ENCODE results near the gene CHRNA4. TPM values are rescaled to one million over a fixed set of nuclear protein-coding genes. Genes with fewer than 3 reads are reported as not detected.

Gene CHRNA4
- total and polyA plus RNA-seq, 2 of the 4 experiments (the other 2 are of a cell fraction), result not detected

- DNase-seq (no peak), ATAC-seq (ENCODE audit: low read depth) (no peak)
- H4K5ac ChIP-seq (ENCODE audit: low read depth, low read length), result no peak overlapping the region
- in situ Hi-C loops (cut with MboI; ENCODE audit: low sequenced_read_pairs) (no loop called here), dilution Hi-C loops (cut with HindIII; ENCODE audit: low sequenced_read_pairs, unreplicated experiment) (no loop called here), intact Hi-C loops (cut with micrococcal nuclease) (no loop called here)
- no peak overlapping the region for H2BK120ac ChIP-seq (ENCODE audit: low read depth, low read length)
- no peak overlapping the region for H3K18ac ChIP-seq (ENCODE audit: low read depth, low read length)
- H2BK15ac ChIP-seq (ENCODE audit: low read depth, low read length), result no peak overlapping the region
- no peak overlapping the region for H3K27ac ChIP-seq (ENCODE audit: insufficient read depth, low read length)
- no peak overlapping the region for H3K14ac ChIP-seq (replicated peaks; ENCODE audit: low read depth, low read length)
- H3K9me3 ChIP-seq (ENCODE audit: control insufficient read depth, insufficient read depth, low read length), result no peaks in the 10 kb centered on the region
- H3K4me3 ChIP-seq (ENCODE audit: insufficient read depth, low read depth, low read length), result no peak overlapping the region
- no peak overlapping the region for H2BK20ac ChIP-seq (ENCODE audit: low read depth, low read length)
- no peak overlapping the region for H3K9ac ChIP-seq (ENCODE audit: low read depth, low read length)
- H3K27me3 ChIP-seq (ENCODE audit: control insufficient read depth, insufficient read depth, low read length), result peaks cover 13% of the 10 kb centered on the region
- H3K56ac ChIP-seq (ENCODE audit: extremely low read depth, insufficient read depth, low read length), result no peak overlapping the region; the same call in 1 of the 2 replicates
- H3K23ac ChIP-seq (ENCODE audit: low read depth, low read length), result no peak overlapping the region
- 68% methylated on average over 17 of the region's 44 CpGs; no CpG with 5 or more reads in 1 of the 2 experiments for WGBS, 2 experiments (ENCODE audit: extremely low coverage in 2 of 2, insufficient read length in 1 of 2)
- H2AK5ac ChIP-seq (ENCODE audit: low read depth, low read length), result no peak overlapping the region
- no peak overlapping the region for H3K4me2 ChIP-seq (ENCODE audit: low read depth, low read length)
- no peaks in the 10 kb centered on the region for H3K79me1 ChIP-seq (ENCODE audit: low read depth in 1 of 2, low read length in 2 of 2)
- no peaks in the 10 kb centered on the region for H3K9me1 ChIP-seq (ENCODE audit: insufficient read depth, low read length)
- H3K4me1 ChIP-seq (ENCODE audit: control insufficient read depth, insufficient read depth, low read length), result no peaks in the 10 kb centered on the region
- no peak overlapping the region for H2AK9ac ChIP-seq (replicated peaks; ENCODE audit: low read depth, low read length, poor library complexity)
- H4K20me1 ChIP-seq (ENCODE audit: insufficient read depth, low read length), result no peaks in the 10 kb centered on the region
- H3K36me3 ChIP-seq (ENCODE audit: control insufficient read depth, insufficient read depth, low read length), result no peaks in the 10 kb centered on the region
- no peak overlapping the region for H2BK5ac ChIP-seq (ENCODE audit: low read depth, low read length, poor library complexity, severe bottlenecking)
- no peak overlapping the region for H3K4ac ChIP-seq (ENCODE audit: low read depth, low read length)
- ChIA-PET CTCF (no interaction called here), POLR2A (ENCODE audit: unreplicated experiment) (no interaction called here)
- TF ChIP-seq RCOR1 (IDR thresholded peaks at IDR 0.05; ENCODE audit: insufficient replicate concordance, low read length) (no peak), MXI1 (IDR thresholded peaks at IDR 0.05; ENCODE audit: borderline replicate concordance, low read depth, low read length) (no peak), MAZ (IDR thresholded peaks at IDR 0.05; ENCODE audit: borderline replicate concordance, low read depth, low read length) (no peak), RFX5 (IDR thresholded peaks at IDR 0.05; ENCODE audit: low read depth, low read length) (no peak), SMC3 (IDR thresholded peaks at IDR 0.05; ENCODE audit: low read depth, low read length) (no peak), RAD21 (IDR thresholded peaks at IDR 0.05; ENCODE audit: low read length) (no peak), MAFK (IDR thresholded peaks at IDR 0.05; ENCODE audit: low read depth, low read length) (no peak), CEBPB (IDR thresholded peaks at IDR 0.05; ENCODE audit: low read depth, low read length) (no peak), BHLHE40 (IDR thresholded peaks at IDR 0.05; ENCODE audit: low read depth, low read length) (no peak), NFE2L2 (IDR thresholded peaks at IDR 0.05; ENCODE audit: low read depth, low read length) (no peak)
- TF ChIP-seq, protein P1, sequence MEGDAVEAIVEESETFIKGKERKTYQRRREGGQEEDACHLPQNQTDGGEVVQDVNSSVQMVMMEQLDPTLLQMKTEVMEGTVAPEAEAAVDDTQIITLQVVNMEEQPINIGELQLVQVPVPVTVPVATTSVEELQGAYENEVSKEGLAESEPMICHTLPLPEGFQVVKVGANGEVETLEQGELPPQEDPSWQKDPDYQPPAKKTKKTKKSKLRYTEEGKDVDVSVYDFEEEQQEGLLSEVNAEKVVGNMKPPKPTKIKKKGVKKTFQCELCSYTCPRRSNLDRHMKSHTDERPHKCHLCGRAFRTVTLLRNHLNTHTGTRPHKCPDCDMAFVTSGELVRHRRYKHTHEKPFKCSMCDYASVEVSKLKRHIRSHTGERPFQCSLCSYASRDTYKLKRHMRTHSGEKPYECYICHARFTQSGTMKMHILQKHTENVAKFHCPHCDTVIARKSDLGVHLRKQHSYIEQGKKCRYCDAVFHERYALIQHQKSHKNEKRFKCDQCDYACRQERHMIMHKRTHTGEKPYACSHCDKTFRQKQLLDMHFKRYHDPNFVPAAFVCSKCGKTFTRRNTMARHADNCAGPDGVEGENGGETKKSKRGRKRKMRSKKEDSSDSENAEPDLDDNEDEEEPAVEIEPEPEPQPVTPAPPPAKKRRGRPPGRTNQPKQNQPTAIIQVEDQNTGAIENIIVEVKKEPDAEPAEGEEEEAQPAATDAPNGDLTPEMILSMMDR (conservative IDR thresholded peaks at IDR 0.05; ENCODE audit: low read depth, low read length), result no peak
- TF ChIP-seq, protein P2, sequence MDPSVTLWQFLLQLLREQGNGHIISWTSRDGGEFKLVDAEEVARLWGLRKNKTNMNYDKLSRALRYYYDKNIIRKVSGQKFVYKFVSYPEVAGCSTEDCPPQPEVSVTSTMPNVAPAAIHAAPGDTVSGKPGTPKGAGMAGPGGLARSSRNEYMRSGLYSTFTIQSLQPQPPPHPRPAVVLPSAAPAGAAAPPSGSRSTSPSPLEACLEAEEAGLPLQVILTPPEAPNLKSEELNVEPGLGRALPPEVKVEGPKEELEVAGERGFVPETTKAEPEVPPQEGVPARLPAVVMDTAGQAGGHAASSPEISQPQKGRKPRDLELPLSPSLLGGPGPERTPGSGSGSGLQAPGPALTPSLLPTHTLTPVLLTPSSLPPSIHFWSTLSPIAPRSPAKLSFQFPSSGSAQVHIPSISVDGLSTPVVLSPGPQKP (IDR thresholded peaks at IDR 0.05; ENCODE audit: borderline replicate concordance, low read depth, low read length), result no peak
- H2AFZ ChIP-seq (replicated peaks; ENCODE audit: low read length, poor library complexity), result no peak overlapping the region
- BruUV-seq (replicated peaks), result no TSS peak
- H4K8ac ChIP-seq (ENCODE audit: low read depth in 2 of 2, low read length in 2 of 2), result no peak overlapping the region
- no peak overlapping the region for H4K91ac ChIP-seq (ENCODE audit: insufficient read depth, low read depth, low read length)
Observed at GRCh38 chr20:63400486-63401210, 39.5 kb upstream of the CHRNA4 start.
